H9 (cell line): Measurements from ENCODE around the gene MAP3K8. TPM values are rescaled to one million over a fixed set of nuclear protein-coding genes. Genes with fewer than 3 reads are reported as not detected.

Source experiments
- DNase-seq: peaks from one replicate; pipeline ENCODE4 v3.0.0-alpha.2; 2017
- H2AFZ ChIP-seq: one replicate; pipeline ENCODE4 v1.6.1; 2013; ENCODE audit warnings: mild to moderate bottlenecking, low read length, control low read depth, moderate library complexity
- H2AK5ac ChIP-seq: 2 replicates; pipeline ENCODE4 v1.6.1; 2013; ENCODE audit warnings: low read length, control low read depth, mixed read lengths; ENCODE audit not compliant: insufficient read length
- H2BK120ac ChIP-seq: one replicate; pipeline ENCODE4 v1.6.1; 2013; ENCODE audit warnings: low read depth, mild to moderate bottlenecking, low read length, control low read depth, inconsistent platforms; ENCODE audit not compliant: poor library complexity, severe bottlenecking
- H2BK12ac ChIP-seq: 2 replicates; pipeline ENCODE4 v1.6.1; 2013; ENCODE audit warnings: low read length, control low read depth, mixed read lengths, low read depth; ENCODE audit not compliant: insufficient read length
- H2BK15ac ChIP-seq: 2 replicates; pipeline ENCODE4 v1.6.1; 2013; ENCODE audit warnings: low read depth, low read length, control low read depth
- H2BK20ac ChIP-seq: one replicate; pipeline ENCODE4 v1.6.1; 2013; ENCODE audit warnings: low read depth, mild to moderate bottlenecking, low read length, control low read depth, inconsistent platforms; ENCODE audit not compliant: poor library complexity, severe bottlenecking
- H2BK5ac ChIP-seq: 2 replicates; pipeline ENCODE4 v1.6.1; 2013; ENCODE audit warnings: low read length, control low read depth, mixed read lengths; ENCODE audit not compliant: insufficient read length
- H3K14ac ChIP-seq: 2 replicates; pipeline ENCODE4 v1.6.1; 2013; ENCODE audit warnings: low read length, control low read depth; ENCODE audit not compliant: insufficient read depth
- H3K18ac ChIP-seq: 2 replicates; pipeline ENCODE4 v1.6.1; 2013; ENCODE audit warnings: low read depth, mild to moderate bottlenecking, mixed read lengths, low read length, control low read depth; ENCODE audit not compliant: insufficient read length
- H3K23ac ChIP-seq: 2 replicates; pipeline ENCODE4 v1.6.1; 2013; ENCODE audit warnings: low read length, control low read depth, mixed read lengths, low read depth; ENCODE audit not compliant: insufficient read length
- H3K23me2 ChIP-seq: 2 replicates; pipeline ENCODE4 v1.6.1; 2013; ENCODE audit warnings: low read depth, mild to moderate bottlenecking, mixed read lengths, low read length, control low read depth; ENCODE audit not compliant: insufficient read length, poor library complexity, severe bottlenecking
- H3K27ac ChIP-seq: 2 replicates; pipeline ENCODE4 v1.5.1; 2013; ENCODE audit warnings: low read length, control low read depth, mixed read lengths, low read depth; ENCODE audit not compliant: insufficient read length
- H3K27me3 ChIP-seq: 2 replicates; pipeline ENCODE4 v1.6.1; 2013; ENCODE audit warnings: low read length, control low read depth, inconsistent platforms; ENCODE audit not compliant: insufficient read depth
- H3K4ac ChIP-seq: 2 replicates; pipeline ENCODE4 v1.6.1; 2013; ENCODE audit warnings: low read depth, mild to moderate bottlenecking, control low read depth, inconsistent platforms, low read length, moderate library complexity
- H3K4me1 ChIP-seq: 2 replicates; pipeline ENCODE4 v1.6.1; 2013; ENCODE audit warnings: low read length, control low read depth, inconsistent platforms; ENCODE audit not compliant: insufficient read depth
- H3K4me2 ChIP-seq: 2 replicates; pipeline ENCODE4 v1.6.1; 2013; ENCODE audit warnings: low read length, control low read depth, mixed read lengths; ENCODE audit not compliant: insufficient read length, insufficient read depth
- H3K56ac ChIP-seq: 2 replicates; pipeline ENCODE4 v1.6.1; 2013; ENCODE audit warnings: low read depth, mild to moderate bottlenecking, mixed read lengths, low read length, control low read depth; ENCODE audit not compliant: insufficient read length
- H3K79me1 ChIP-seq: 2 replicates; pipeline ENCODE4 v1.6.1; 2013; ENCODE audit warnings: low read depth, mild to moderate bottlenecking, moderate library complexity, low read length, control low read depth, inconsistent platforms; ENCODE audit not compliant: insufficient read depth, poor library complexity, severe bottlenecking
- H3K79me2 ChIP-seq: 2 replicates; pipeline ENCODE4 v1.6.1; 2013; ENCODE audit warnings: low read length, control low read depth, inconsistent platforms; ENCODE audit not compliant: insufficient read depth
- H3K9ac ChIP-seq: 2 replicates; pipeline ENCODE4 v1.6.1; 2013; ENCODE audit warnings: low read length, control low read depth, mixed read lengths; ENCODE audit not compliant: insufficient read length; ENCODE audit errors: extremely low read depth
- H3K9me3 ChIP-seq: one replicate; pipeline ENCODE4 v1.6.1; 2013; ENCODE audit warnings: low read depth, low read length, inconsistent platforms; ENCODE audit not compliant: control insufficient read depth
- H3T11ph ChIP-seq: one replicate; pipeline ENCODE4 v1.6.1; 2013; ENCODE audit warnings: mild to moderate bottlenecking, low read length, control low read depth, inconsistent platforms
- H4K20me1 ChIP-seq: one replicate; pipeline ENCODE4 v1.6.1; 2013; ENCODE audit not compliant: control insufficient read depth, insufficient read length, insufficient read depth
- H4K5ac ChIP-seq: 2 replicates; pipeline ENCODE4 v1.6.1; 2013; ENCODE audit warnings: low read depth, mild to moderate bottlenecking, mixed read lengths, low read length, control low read depth; ENCODE audit not compliant: insufficient read length
- H4K8ac ChIP-seq: replicated peaks from 2 replicates; pipeline ENCODE4 v1.6.1; 2013; ENCODE audit warnings: low read length, control low read depth, mixed read lengths, low read depth; ENCODE audit not compliant: insufficient read length
- H4K91ac ChIP-seq: 2 replicates; pipeline ENCODE4 v1.6.1; 2013; ENCODE audit warnings: low read depth, mild to moderate bottlenecking, moderate library complexity, mixed read lengths, low read length, control low read depth; ENCODE audit not compliant: insufficient read length
- H3K27ac Mint-ChIP-seq, 3 experiments: 2 replicates in 2 of 3; 3 replicates in 1 of 3; pipeline ENCODE4 v1.8.0; 2020 to 2021; ENCODE audit warnings: mixed read lengths in 3 of 3, mild to moderate bottlenecking in 1 of 3, moderate library complexity in 1 of 3
- H3K27me3 Mint-ChIP-seq: 2 replicates; pipeline ENCODE4 v1.8.0; 2021; ENCODE audit warnings: low read depth, mild to moderate bottlenecking, moderate library complexity, mixed read lengths
- H3K36me3 Mint-ChIP-seq, 3 experiments: 2 replicates in 2 of 3; 3 replicates in 1 of 3; pipeline ENCODE4 v1.8.0; 2020 to 2021; ENCODE audit warnings: low read depth in 3 of 3, mixed read lengths in 3 of 3; ENCODE audit not compliant: insufficient read depth in 1 of 3
- H3K4me1 Mint-ChIP-seq, 2 experiments: 2 replicates each; pipeline ENCODE4 v1.8.0; 2020; ENCODE audit warnings: mixed read lengths in 2 of 2
- H3K4me3 Mint-ChIP-seq, 2 experiments: 2 replicates in 1 of 2; 3 replicates in 1 of 2; pipeline ENCODE4 v1.8.0; 2020 to 2021; ENCODE audit warnings: mild to moderate bottlenecking in 2 of 2, mixed read lengths in 2 of 2, moderate library complexity in 1 of 2
- H3K9me3 Mint-ChIP-seq, 2 experiments: 2 replicates in 1 of 2; 3 replicates in 1 of 2; pipeline ENCODE4 v1.8.0; 2020; ENCODE audit warnings: mild to moderate bottlenecking in 2 of 2, mixed read lengths in 2 of 2, moderate library complexity in 1 of 2
- CTCF ChIP-seq: fragments of 200-600 bp; sonication (generic); conservative IDR thresholded peaks from 3 replicates; pipeline ENCODE4 v1.8.0; 2021; ENCODE audit warnings: antibody characterized with exemption, mild to moderate bottlenecking
- WGBS: extraction: QIAGEN DNeasy Blood & Tissue Kit; methylation state at CpG from one replicate; pipeline ENCODE4 v1.1.7; 2013; ENCODE audit warnings: missing lambda C conversion rate, low lambda C conversion rate, mixed read lengths; ENCODE audit not compliant: insufficient read length; ENCODE audit errors: extremely low coverage; 5-methylcytosine and 5-hydroxymethylcytosine counted together
- total RNA-seq: library from RNA; stranded (reverse); gene quantifications from 2 replicates; pipeline ENCODE4 v1.2.1, GENCODE V29; 2021

The MAP3K8 gene
- total RNA-seq, 1 experiment from 2014 or later, result 3.5 TPM

DNA sequence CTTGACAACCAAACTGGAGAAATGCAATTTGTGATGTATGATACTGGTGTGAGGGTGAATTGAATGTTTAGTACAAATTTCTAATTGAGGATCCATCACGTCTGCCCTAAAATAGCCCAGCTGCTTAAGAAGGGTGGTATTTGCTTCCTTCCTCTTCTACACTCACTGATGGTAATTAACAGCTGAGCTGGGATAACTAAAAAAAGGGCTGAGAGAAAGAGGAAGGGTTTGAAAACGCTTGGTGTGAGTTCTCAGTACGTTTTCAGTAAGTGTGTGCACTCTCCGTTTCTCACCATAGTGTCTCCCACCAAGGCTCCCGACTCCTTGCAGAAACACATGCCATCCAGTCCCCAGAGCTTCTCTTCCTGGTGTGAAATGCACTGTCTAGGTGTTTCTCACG, 54.3 kb downstream of the MAP3K8 start:
- Histone ChIP-seq H4K91ac (no peak overlapping the region), H3K4me1 (no peaks in the 10 kb centered on the region; the same call in 1 of the 2 replicates), H3K23ac (no peak overlapping the region), H2BK12ac (no peak overlapping the region), H3K79me1 (no peaks in the 10 kb centered on the region), H2AK5ac (no peak overlapping the region), H3K18ac (no peak overlapping the region), H3K23me2 (no peaks in the 10 kb centered on the region), H4K5ac (no peak overlapping the region), H3K4ac (no peak overlapping the region), H2BK20ac (no peak overlapping the region), H3T11ph (no peak overlapping the region), H4K20me1 (no peaks in the 10 kb centered on the region), H2AFZ (no peak overlapping the region), H2BK5ac (no peak overlapping the region), H2BK120ac (no peak overlapping the region), H3K9me3 (no peaks in the 10 kb centered on the region), H3K14ac (no peak overlapping the region), H2BK15ac (no peak overlapping the region), H3K79me2 (no peaks in the 10 kb centered on the region), H4K8ac (no peak overlapping the region), H3K4me2 (no peak overlapping the region), H3K27me3 (no peaks in the 10 kb centered on the region), H3K9ac (no peak overlapping the region), H3K56ac (no peak overlapping the region), H3K27ac (no peak overlapping the region)
- no peak for DNase-seq
- Mint-ChIP-seq H3K4me1 (peaks cover 12% of the 10 kb centered on the region in 2 experiments), H3K27me3 (peaks cover 9% of the 10 kb centered on the region), H3K27ac (no peak overlapping the region), H3K36me3 (peaks cover 2 to 6% (median 5%) of the 10 kb centered on the region in 3 experiments; a peak in 4 of 7 replicates), H3K4me3 (no peak overlapping the region), H3K9me3 (peaks cover 11 to 13% of the 10 kb centered on the region in 2 experiments)
- TF ChIP-seq CTCF, result no peak
- no CpG with 5 or more reads among the region's 6 CpGs for WGBS
